Vagina (tissue), 2 donors: ENCODE measurements around the gene TMEM30A. TPM values are rescaled to one million over a fixed set of nuclear protein-coding genes. Genes with fewer than 3 reads are reported as not detected.
A peak's percentile ranks its signal among the peaks of the same experiment; 100 is the strongest.

Source experiments
- DNase-seq, 2 donors: peaks; one replicate each; pipeline ENCODE4 v3.0.0-alpha.2; 2017; ENCODE audit errors: extremely low spot score in 2 of 2
- H3K27ac ChIP-seq: fragments of 200-600 bp; sonication (generic); one replicate; pipeline ENCODE4 v1.5.1; 2019
- H3K27me3 ChIP-seq: fragments of 200-600 bp; sonication (generic); one replicate; pipeline ENCODE4 v1.5.1; 2019
- H3K36me3 ChIP-seq, 2 donors: fragments of 200-600 bp; sonication (generic); one replicate each; pipeline ENCODE4 v1.5.1; 2017 to 2019
- H3K4me1 ChIP-seq: fragments of 200-600 bp; sonication (generic); one replicate; pipeline ENCODE4 v1.5.1; 2019
- H3K4me3 ChIP-seq, 2 donors: fragments of 200-600 bp; sonication (generic); 1 replicate in 1 of 2; 2 replicates in 1 of 2; pipeline ENCODE4 v1.5.1; 2016 to 2019
- H3K9me3 ChIP-seq: fragments of 200-600 bp; sonication (generic); one replicate; pipeline ENCODE4 v1.5.1; 2019
- POLR2A ChIP-seq, 2 donors: fragments of 450-650 bp; IDR thresholded peaks; one replicate each; pipeline ENCODE4 v1.6.1; 2017; ENCODE audit warnings: antibody characterized with exemption in 2 of 2, mild to moderate bottlenecking in 2 of 2, moderate library complexity in 2 of 2
- POLR2AphosphoS5 ChIP-seq, 2 donors: sonication (generic); formaldehyde crosslinking; IDR thresholded peaks; one replicate each; pipeline ENCODE4 v1.9.0; 2017; ENCODE audit warnings: antibody characterized with exemption in 2 of 2, mild to moderate bottlenecking in 2 of 2, low read depth in 1 of 2; ENCODE audit not compliant: insufficient read depth in 1 of 2
- intact Hi-C: fragments of 100-400 bp; cut with DNase I; formaldehyde crosslinking; loops from one replicate; pipeline ENCODE4 v1.15.1; 2023
- total RNA-seq: library from RNA; depleted of rRNA; stranded (reverse); fragments of >200 nt; gene quantifications from one replicate; pipeline ENCODE4 v1.2.3, GENCODE V29; 2016
- TF ChIP-seq, protein P1 (sequence below), 3 experiments: fragments of 450-650 bp in 2 of 3; fragments of 200-600 bp in 1 of 3; sonication (generic) in 1 of 3; IDR thresholded peaks; one replicate each; pipeline ENCODE4 v1.5.1; 2017 to 2019; ENCODE audit warnings: antibody characterized with exemption in 3 of 3, mild to moderate bottlenecking in 2 of 3, moderate library complexity in 2 of 3

Gene TMEM30A
- 52.1 TPM for total RNA-seq

DNA sequence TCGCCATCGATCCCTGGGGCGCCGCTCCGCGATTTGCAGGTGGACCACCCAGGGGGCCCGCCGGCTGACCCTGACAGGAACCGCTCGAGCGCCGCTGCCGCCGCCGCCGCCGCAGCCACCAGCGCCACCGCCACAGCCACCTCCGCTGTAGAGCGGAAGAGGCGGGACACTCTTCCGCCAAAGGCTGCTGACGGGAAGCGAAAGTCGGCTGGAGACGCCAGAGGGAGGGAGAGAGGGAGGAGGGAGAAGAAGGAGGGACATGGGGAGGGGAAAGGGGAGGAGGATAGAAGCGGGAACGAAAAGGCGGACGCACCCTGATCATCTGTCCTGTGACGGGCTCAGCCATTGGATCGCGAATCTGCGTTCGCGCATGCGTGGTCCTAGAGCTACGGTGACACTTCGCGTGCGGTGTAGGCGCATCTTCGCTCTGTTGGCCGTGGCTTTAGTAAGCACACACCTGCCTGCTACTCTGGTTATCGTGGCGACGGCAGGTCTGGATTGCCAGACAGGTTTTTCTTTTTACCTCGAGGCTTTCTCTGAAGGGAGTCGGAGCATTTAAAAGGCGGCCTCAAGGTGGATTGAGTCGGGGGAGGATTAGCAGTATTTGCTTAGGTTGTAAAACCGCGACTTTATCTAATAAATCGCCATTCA, at the start of gene TMEM30A:
TSS of gene TMEM30A (minus strand) at position 161 of the 651 bp plus-strand sequence. CDS start at position 7, 154 bp downstream.
- Histone ChIP-seq H3K4me3 (peak within 1 kb of the TSS; percentile 60 to 80), H3K4me1 (peaks cover 55% of the 10 kb centered on the region), H3K9me3 (no peaks in the 10 kb centered on the region), H3K27ac (peak within 1 kb of the TSS; percentile 72), H3K36me3 (no peaks in the 10 kb centered on the region), H3K27me3 (no peaks in the 10 kb centered on the region)
- peak; percentile 98 to 99 for DNase-seq
- TF ChIP-seq, protein P1, sequence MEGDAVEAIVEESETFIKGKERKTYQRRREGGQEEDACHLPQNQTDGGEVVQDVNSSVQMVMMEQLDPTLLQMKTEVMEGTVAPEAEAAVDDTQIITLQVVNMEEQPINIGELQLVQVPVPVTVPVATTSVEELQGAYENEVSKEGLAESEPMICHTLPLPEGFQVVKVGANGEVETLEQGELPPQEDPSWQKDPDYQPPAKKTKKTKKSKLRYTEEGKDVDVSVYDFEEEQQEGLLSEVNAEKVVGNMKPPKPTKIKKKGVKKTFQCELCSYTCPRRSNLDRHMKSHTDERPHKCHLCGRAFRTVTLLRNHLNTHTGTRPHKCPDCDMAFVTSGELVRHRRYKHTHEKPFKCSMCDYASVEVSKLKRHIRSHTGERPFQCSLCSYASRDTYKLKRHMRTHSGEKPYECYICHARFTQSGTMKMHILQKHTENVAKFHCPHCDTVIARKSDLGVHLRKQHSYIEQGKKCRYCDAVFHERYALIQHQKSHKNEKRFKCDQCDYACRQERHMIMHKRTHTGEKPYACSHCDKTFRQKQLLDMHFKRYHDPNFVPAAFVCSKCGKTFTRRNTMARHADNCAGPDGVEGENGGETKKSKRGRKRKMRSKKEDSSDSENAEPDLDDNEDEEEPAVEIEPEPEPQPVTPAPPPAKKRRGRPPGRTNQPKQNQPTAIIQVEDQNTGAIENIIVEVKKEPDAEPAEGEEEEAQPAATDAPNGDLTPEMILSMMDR (IDR thresholded peaks at IDR 0.05) = no peak
- TF ChIP-seq POLR2A (IDR thresholded peaks at IDR 0.05) = peak; percentile 18 to 81
- peak; percentile 89 to 96 for TF ChIP-seq POLR2AphosphoS5 (IDR thresholded peaks at IDR 0.05; ENCODE audit: insufficient read depth in 1 of 2, low read depth in 1 of 2)
- intact Hi-C loops = no loop called here

GRCh38 chr6:75333676-75334200, 49.1 kb upstream of the TMEM30A start:
- no peaks in the 10 kb centered on the region for H3K9me3 ChIP-seq
- TF ChIP-seq, protein P1 (IDR thresholded peaks at IDR 0.05) = no peak
- TF ChIP-seq POLR2A (IDR thresholded peaks at IDR 0.05) (no peak), POLR2AphosphoS5 (IDR thresholded peaks at IDR 0.05; ENCODE audit: insufficient read depth in 1 of 2, low read depth in 1 of 2) (no peak)
- no peaks in the 10 kb centered on the region for H3K36me3 ChIP-seq
- intact Hi-C loops = no loop called here
- H3K4me1 ChIP-seq = peaks cover 14% of the 10 kb centered on the region
- H3K4me3 ChIP-seq = no peak overlapping the region
- H3K27ac ChIP-seq = no peak overlapping the region
- no peaks in the 10 kb centered on the region for H3K27me3 ChIP-seq
- no peak for DNase-seq

GRCh38 chr6:75331151-75331550, 46.6 kb upstream of the TMEM30A start:
- DNase-seq = no peak
- H3K27ac ChIP-seq = no peak overlapping the region
- H3K9me3 ChIP-seq = no peaks in the 10 kb centered on the region
- H3K27me3 ChIP-seq = no peaks in the 10 kb centered on the region
- H3K4me1 ChIP-seq = peaks cover 14% of the 10 kb centered on the region
- intact Hi-C loops = no loop called here
- TF ChIP-seq, protein P1 (IDR thresholded peaks at IDR 0.05) = no peak
- TF ChIP-seq POLR2A (IDR thresholded peaks at IDR 0.05) (no peak), POLR2AphosphoS5 (IDR thresholded peaks at IDR 0.05; ENCODE audit: insufficient read depth in 1 of 2, low read depth in 1 of 2) (no peak)
- no peaks in the 10 kb centered on the region for H3K36me3 ChIP-seq
- no peak overlapping the region for H3K4me3 ChIP-seq

DNA sequence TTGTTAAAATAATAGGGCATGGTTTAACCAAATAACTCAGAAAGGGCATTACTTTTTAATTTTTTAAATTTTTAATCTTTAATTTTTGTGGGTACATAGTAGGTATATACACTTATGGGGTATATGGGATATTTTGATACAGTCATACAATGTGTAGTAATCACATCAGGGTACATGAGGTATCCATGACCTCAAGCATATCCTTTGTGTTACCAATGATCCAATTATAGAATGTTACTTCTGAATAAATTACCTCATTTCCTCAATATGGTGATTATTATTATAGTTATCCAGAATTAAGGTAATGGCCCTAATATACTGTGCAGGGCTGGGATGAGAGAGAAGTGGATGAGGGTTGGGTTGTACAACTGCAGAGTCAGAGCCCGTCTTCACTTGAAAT, 45.1 kb upstream of the TMEM30A start:
- Histone ChIP-seq H3K27ac (no peak overlapping the region), H3K27me3 (no peaks in the 10 kb centered on the region), H3K4me3 (no peak overlapping the region), H3K9me3 (no peaks in the 10 kb centered on the region), H3K4me1 (peaks cover 8% of the 10 kb centered on the region), H3K36me3 (no peaks in the 10 kb centered on the region)
- intact Hi-C loops = no loop called here
- no peak for DNase-seq
- TF ChIP-seq, protein P1 (IDR thresholded peaks at IDR 0.05) = no peak
- no peak for TF ChIP-seq POLR2AphosphoS5 (IDR thresholded peaks at IDR 0.05; ENCODE audit: insufficient read depth in 1 of 2, low read depth in 1 of 2)
- TF ChIP-seq POLR2A (IDR thresholded peaks at IDR 0.05) = no peak

DNA sequence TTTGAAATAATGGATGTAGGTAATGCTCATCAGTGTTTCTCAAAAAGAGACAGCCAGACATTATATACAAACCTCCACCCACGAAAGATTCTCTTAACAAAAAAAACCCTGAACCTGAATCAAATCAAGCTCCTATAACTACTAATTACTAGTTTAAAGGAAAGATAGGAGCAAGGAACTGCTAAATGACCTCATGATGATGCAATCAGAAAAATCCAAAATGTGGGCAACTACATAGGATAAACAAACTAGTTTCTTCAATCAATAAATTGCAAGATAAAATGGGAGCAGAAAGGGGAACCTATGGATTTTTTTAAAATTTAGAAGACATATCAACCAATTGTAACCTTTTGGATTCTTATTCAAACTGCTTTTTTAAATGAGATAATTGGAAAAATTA, 43.2 kb upstream of the TMEM30A start:
- Histone ChIP-seq H3K4me1 (no peaks in the 10 kb centered on the region), H3K9me3 (no peaks in the 10 kb centered on the region), H3K4me3 (no peak overlapping the region), H3K27ac (no peak overlapping the region), H3K36me3 (no peaks in the 10 kb centered on the region), H3K27me3 (no peaks in the 10 kb centered on the region)
- DNase-seq = no peak
- intact Hi-C loops = no loop called here
- TF ChIP-seq POLR2A (IDR thresholded peaks at IDR 0.05) (no peak), POLR2AphosphoS5 (IDR thresholded peaks at IDR 0.05; ENCODE audit: insufficient read depth in 1 of 2, low read depth in 1 of 2) (no peak)
- TF ChIP-seq, protein P1 (IDR thresholded peaks at IDR 0.05) = no peak
